ENCODE measurements around the gene PPP1R3C.

DNA sequence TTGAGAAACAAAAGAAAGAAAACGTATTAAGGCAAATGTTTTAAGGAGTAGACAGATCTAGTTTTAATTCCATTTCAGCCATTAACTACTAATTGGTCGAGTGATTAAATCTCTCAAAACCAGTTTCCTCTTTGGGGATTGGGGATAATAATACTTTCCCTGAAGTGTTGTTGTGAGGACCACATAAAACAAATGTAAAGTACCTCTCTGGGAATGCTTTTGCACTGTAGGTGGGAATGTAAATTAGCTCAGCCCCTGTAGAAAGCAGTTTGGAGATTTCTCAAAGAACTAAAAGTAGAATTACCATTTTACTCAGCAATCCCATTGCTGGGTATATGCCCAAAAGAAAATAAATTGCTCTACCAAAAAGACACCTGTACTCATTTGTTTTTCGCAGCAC lies 36.0 kb upstream of the PPP1R3C start:
- TF ChIP-seq CTCF (IDR thresholded peaks at IDR 0.05): no peak
- no peak for TF ChIP-seq POLR2A (IDR thresholded peaks at IDR 0.05)
